Measurements from ENCODE around the gene RBPMS2.

RBPMS2 gene

DNA sequence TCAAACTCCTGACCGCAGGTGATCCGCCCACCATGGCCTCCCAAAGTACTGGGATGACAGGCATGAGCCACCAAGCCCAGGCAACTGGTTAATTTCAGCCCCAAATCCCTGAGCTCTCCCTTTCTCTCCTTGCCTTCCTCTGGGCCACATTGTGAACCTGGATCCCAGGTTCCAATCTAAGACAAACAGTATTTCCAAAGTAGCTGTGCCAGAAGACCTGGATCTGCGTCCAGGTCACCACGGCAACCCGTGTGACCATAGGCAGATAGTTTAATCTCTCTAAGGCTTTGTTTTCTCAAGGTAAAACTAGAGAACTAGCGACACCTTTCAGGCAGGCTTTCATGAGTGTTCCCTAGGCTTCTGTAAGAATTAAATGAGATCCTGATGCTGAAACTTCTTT, 5.9 kb upstream of the RBPMS2 start:
- TF ChIP-seq, protein P1, sequence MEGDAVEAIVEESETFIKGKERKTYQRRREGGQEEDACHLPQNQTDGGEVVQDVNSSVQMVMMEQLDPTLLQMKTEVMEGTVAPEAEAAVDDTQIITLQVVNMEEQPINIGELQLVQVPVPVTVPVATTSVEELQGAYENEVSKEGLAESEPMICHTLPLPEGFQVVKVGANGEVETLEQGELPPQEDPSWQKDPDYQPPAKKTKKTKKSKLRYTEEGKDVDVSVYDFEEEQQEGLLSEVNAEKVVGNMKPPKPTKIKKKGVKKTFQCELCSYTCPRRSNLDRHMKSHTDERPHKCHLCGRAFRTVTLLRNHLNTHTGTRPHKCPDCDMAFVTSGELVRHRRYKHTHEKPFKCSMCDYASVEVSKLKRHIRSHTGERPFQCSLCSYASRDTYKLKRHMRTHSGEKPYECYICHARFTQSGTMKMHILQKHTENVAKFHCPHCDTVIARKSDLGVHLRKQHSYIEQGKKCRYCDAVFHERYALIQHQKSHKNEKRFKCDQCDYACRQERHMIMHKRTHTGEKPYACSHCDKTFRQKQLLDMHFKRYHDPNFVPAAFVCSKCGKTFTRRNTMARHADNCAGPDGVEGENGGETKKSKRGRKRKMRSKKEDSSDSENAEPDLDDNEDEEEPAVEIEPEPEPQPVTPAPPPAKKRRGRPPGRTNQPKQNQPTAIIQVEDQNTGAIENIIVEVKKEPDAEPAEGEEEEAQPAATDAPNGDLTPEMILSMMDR (conservative IDR thresholded peaks at IDR 0.05; ENCODE audit: low read depth, low read length), result no peak
- DNase-seq (ENCODE audit: low read depth), result no peak
- no peak overlapping the region for H3K4me3 ChIP-seq (ENCODE audit: low read length)

DNA sequence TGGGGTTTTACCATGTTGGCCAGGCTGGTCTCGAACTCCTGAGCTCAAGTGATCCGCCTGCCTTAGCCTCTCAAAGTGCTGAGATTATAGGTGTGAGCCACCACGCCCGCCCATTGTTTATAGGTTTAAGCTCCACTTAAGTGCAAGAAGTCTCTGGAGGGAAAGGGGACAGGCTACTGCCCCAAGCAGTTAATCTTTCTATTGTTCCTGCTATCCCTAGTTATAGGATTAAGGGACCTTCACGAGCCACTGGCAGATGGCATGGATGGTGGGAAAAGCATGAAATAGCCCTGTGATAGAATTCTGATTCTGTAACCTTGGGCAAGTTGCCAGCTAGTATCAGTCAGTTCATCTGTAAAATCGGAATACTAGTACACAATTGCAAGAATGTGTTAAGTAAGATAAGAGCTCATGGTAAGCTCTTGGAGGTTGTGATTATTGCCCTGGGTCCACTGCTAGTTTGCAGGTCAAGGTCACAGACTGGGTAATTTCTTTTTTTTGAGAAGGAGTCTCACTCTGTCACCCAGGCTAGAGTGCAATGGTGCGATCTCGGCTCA, 5.3 kb upstream of the RBPMS2 start:
- DNase-seq (ENCODE audit: low read depth), result no peak
- no peak overlapping the region for H3K4me3 ChIP-seq (ENCODE audit: low read length)
- TF ChIP-seq, protein P1 (conservative IDR thresholded peaks at IDR 0.05; ENCODE audit: low read depth, low read length), result no peak

DNA sequence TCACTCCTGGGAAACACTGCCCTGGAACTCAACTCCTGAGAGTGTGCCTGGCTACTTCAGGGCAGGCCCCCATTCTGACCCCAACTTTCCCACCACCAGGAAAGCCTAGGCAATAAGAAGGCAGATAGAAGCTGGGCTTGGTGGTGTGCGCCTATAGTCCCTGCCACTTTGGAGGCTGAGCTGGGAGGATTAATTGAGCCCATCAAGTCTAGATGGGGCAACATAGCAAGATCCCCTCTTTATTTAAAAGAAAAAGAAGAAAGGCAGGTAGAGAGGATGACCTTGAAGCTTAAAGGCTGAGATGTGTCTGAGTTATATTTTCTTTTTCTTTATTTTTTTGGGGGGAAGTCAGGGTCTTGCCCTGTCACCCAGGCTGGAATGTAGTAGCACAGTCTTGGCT, 4.2 kb upstream of the RBPMS2 start:
- no peak overlapping the region for H3K4me3 ChIP-seq (ENCODE audit: low read length)
- DNase-seq (ENCODE audit: low read depth), result no peak
- TF ChIP-seq, protein P1 (conservative IDR thresholded peaks at IDR 0.05; ENCODE audit: low read depth, low read length), result no peak

DNA sequence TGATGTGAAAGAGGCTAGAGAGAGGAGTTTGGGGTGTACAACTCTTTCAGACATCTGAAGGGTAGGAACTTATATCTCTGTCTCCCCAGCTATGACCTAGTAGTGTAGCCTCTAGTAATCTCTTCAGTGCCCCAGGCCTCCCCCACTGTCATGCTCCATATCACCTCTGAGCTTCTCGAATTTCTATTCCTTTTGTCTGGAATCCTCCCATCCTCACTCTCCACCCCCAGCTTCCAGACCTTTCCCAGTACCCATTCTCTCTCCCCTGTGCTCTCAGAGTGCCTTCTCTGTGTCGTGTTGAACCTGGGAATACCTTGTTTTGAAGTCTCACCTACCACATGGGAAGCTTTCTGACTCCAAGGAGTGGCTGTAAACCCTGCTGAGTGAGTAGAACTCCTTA, 3.6 kb upstream of the RBPMS2 start:
- H3K4me3 ChIP-seq (ENCODE audit: low read length), result no peak overlapping the region
- DNase-seq (ENCODE audit: low read depth), result no peak
- TF ChIP-seq, protein P1 (conservative IDR thresholded peaks at IDR 0.05; ENCODE audit: low read depth, low read length), result no peak

DNA sequence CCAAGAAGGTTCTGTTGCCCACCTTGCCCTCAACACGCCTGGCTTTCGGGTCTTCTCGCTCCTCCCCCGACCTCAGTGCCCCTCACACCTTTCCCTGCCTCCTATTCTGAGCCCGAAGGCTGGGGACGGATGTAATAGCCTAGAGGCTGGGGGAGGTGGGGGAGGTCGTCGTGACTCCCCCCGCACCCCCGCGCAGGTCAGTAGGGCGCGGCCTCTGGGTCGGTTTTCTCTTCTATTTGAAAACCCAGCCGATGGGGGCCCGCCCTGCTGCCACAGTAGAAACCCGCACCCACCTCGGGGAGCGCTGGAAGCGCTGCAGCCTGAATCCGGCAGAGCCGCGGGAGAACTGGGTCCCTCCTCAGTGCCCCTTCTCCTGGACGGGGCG, 1.0 kb upstream of the RBPMS2 start:
- no peak for DNase-seq (ENCODE audit: low read depth)
- TF ChIP-seq, protein P1 (conservative IDR thresholded peaks at IDR 0.05; ENCODE audit: low read depth, low read length), result no peak
- H3K4me3 ChIP-seq (ENCODE audit: low read length), result peak overlapping the region; percentile 50

DNA sequence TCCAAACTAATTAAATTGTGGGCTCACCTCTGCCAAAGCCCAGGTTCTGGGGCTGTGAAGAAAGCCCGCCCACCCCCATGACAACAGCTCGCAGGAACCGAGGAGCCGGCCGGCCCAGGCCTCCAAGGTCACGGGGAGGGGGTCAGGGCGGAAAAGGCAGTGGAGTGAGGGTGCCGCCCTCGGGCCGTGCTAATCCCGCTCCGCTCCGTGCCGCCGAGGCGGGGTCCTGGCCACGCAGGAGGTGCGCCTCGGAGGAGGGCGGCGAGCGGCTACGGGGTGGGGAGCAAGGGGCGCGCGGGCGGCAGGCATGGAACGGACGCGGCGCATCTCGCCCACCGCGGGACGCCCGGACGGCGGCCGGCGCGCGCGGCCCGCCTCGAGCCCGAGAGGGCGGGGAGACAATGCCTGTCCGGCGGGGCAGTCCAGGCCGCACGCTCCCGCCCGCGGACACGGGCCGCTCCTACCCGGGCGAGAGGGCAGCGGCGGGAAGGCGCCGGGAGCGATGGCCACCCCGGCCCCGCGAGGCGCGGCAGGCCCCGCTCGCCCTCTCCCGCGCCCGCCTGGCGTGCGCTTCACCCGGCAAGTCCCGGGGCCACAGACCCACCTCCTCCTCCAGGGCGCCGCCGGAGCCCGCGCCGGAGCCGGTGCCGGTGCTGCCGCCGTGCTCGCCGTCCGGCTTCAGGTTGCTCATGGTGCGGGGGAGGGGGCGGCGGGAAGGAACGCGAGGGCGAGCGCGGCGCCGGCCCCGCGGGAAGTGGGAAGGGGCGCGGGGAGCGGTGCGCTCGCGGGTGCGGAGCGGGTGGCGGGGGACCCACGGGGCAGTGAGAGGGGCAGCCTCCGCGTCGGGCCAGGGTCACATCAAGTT, 528 bp downstream of the RBPMS2 start:
- DNase-seq (ENCODE audit: low read depth), result no peak
- peak overlapping the region; percentile 37 for H3K4me3 ChIP-seq (ENCODE audit: low read length)
- TF ChIP-seq, protein P1 (conservative IDR thresholded peaks at IDR 0.05; ENCODE audit: low read depth, low read length), result no peak
